Ovary (tissue), 9 donors: ENCODE measurements around the gene PALD1. TPM values are rescaled to one million over a fixed set of nuclear protein-coding genes. Genes with fewer than 3 reads are reported as not detected.

Experiments used
- DNase-seq, 5 donors: peaks; one replicate each; pipeline ENCODE4 v3.0.0-alpha.2; 2019 to 2020
- H3K27ac ChIP-seq, 2 donors: fragments of 200-600 bp; one replicate each; pipeline versions ENCODE4 v1.5.1 to v1.8.0; 2019 to 2022
- H3K27me3 ChIP-seq: fragments of 200-600 bp; one replicate; pipeline ENCODE4 v1.8.0; 2022
- H3K36me3 ChIP-seq: fragments of 200-600 bp; sonication (generic); one replicate; pipeline ENCODE4 v1.5.1; 2019
- H3K4me1 ChIP-seq: one replicate; pipeline ENCODE4 v1.8.1; 2013; ENCODE audit warnings: mild to moderate bottlenecking, moderate library complexity; ENCODE audit not compliant: insufficient read depth
- H3K4me3 ChIP-seq: fragments of 200-600 bp; sonication (generic); one replicate; pipeline ENCODE4 v1.5.1; 2017
- H3K9me3 ChIP-seq, 2 donors: fragments of 200-600 bp in 1 of 2; sonication (generic) in 1 of 2; one replicate each; pipeline versions ENCODE4 v1.5.1 to v1.8.1; 2013 to 2019; ENCODE audit warnings: mild to moderate bottlenecking in 1 of 2, moderate library complexity in 1 of 2
- CTCF ChIP-seq, 3 donors: fragments of 450-650 bp in 2 of 3; fragments of 200-600 bp in 1 of 3; IDR thresholded peaks; one replicate each; pipeline versions ENCODE4 v1.5.1 to v1.8.0; 2016 to 2022; ENCODE audit warnings: antibody characterized with exemption in 3 of 3, mild to moderate bottlenecking in 1 of 3
- EP300 ChIP-seq: sonication (generic); formaldehyde crosslinking; IDR thresholded peaks from one replicate; pipeline ENCODE4 v1.6.1; 2017; ENCODE audit warnings: antibody characterized with exemption
- POLR2A ChIP-seq: fragments of 450-650 bp; IDR thresholded peaks from one replicate; pipeline ENCODE4 v1.6.1; 2017; ENCODE audit warnings: antibody characterized with exemption, mild to moderate bottlenecking, moderate library complexity
- WGBS, 3 donors: extraction: QIAGEN DNeasy Blood & Tissue Kit in 1 of 3; methylation state at CpG; one replicate each; pipeline versions ENCODE4 v1.1.5 to v1.1.7; 2013 to 2017; 5-methylcytosine and 5-hydroxymethylcytosine counted together
- intact Hi-C, 4 donors: fragments of 100-400 bp; cut with DNase I; formaldehyde crosslinking; loops; one replicate each; pipeline versions ENCODE4 v1.11.0 to v1.15.1; 2022 to 2023
- polyA plus RNA-seq, 2 donors: library from polyadenylated mRNA; stranded (reverse); fragments of 200-250 nt in 1 of 2; fragments of 350-450 nt in 1 of 2; fragmentation: Illumina TruSeq in 1 of 2; extraction: RNeasy Lipid Tissue Mini Kit (QIAGEN cat#74804) in 1 of 2; gene quantifications; one replicate each; pipeline ENCODE4 v1.2.3, GENCODE V29; 2013 to 2014
- total RNA-seq, 7 donors: library from RNA; depleted of rRNA in 2 of 7; stranded (reverse); fragments of >200 nt in 2 of 7; fragmentation: NEBNext Ultra II Directional in 3 of 7; extraction: Animal tissue kit (Norgen Biotek cat#: 25700) in 3 of 7; gene quantifications; one replicate each; pipeline versions ENCODE4 v1.1.0 to v1.2.4, GENCODE V29; 2016 to 2023
- donor health status: DM: no; HTN: no; CAD: no; lungs with moderate emphysema.
- donor health status: DM: no; HTN: no; CAD: no.
- donor health status: Bipolar disorder and iron deficiency.
- donor health status: DM: yes; HTN: yes; CAD: no.
- donor health status: DM: no; HTN: no; CAD: no.
- donor health status: DM: yes; HTN: yes; CAD: no.

PALD1 gene
- total and polyA plus RNA-seq, 9 donors, result 2.2 to 10.5 (median 6.8) TPM

GRCh38 chr10:70500368-70500767 lies 21.8 kb downstream of the PALD1 start:
- Histone ChIP-seq H3K27me3 (no peaks in the 10 kb centered on the region), H3K9me3 (no peaks in the 10 kb centered on the region), H3K4me1 (peaks cover 10% of the 10 kb centered on the region), H3K4me3 (no peak overlapping the region), H3K27ac (no peak overlapping the region), H3K36me3 (no peaks in the 10 kb centered on the region)
- WGBS, 3 donors, result 68 to 78% (median 78%) methylated on average over 9 of the region's 9 CpGs
- no peak for DNase-seq
- intact Hi-C loops, result no loop called here
- TF ChIP-seq CTCF (IDR thresholded peaks at IDR 0.05) (no peak), EP300 (no peak), POLR2A (no peak)

- no peaks in the 10 kb centered on the region for H3K9me3 ChIP-seq
- no peaks in the 10 kb centered on the region for H3K27me3 ChIP-seq
- TF ChIP-seq EP300, result no peak
- no peak for TF ChIP-seq POLR2A
- no peak for TF ChIP-seq CTCF (IDR thresholded peaks at IDR 0.05)
- no peaks in the 10 kb centered on the region for H3K36me3 ChIP-seq
- 47 to 55% (median 51%) methylated on average over 4 of the region's 4 CpGs for WGBS, 3 donors
- intact Hi-C loops, result loop anchor here in 1 of 4 donors (1.0 kb wide), 1 partner anchor 28 kb away; no protein-coding TSS in a partner anchor
- DNase-seq, result no peak
- H3K27ac ChIP-seq, result no peak overlapping the region
- peaks cover 10% of the 10 kb centered on the region for H3K4me1 ChIP-seq
- H3K4me3 ChIP-seq, result no peak overlapping the region
Measured at GRCh38 chr10:70500812-70501301, 22.3 kb downstream of the PALD1 start.

- no peaks in the 10 kb centered on the region for H3K27me3 ChIP-seq
- no peak overlapping the region for H3K4me3 ChIP-seq
- intact Hi-C loops, result no loop called here
- no peaks in the 10 kb centered on the region for H3K36me3 ChIP-seq
- no peak for DNase-seq
- 91 to 92% (median 92%) methylated on average over 3 of the region's 3 CpGs for WGBS, 3 donors
- no peak overlapping the region for H3K27ac ChIP-seq
- H3K4me1 ChIP-seq, result peaks cover 6% of the 10 kb centered on the region
- no peaks in the 10 kb centered on the region for H3K9me3 ChIP-seq
- no peak for TF ChIP-seq CTCF (IDR thresholded peaks at IDR 0.05)
- no peak for TF ChIP-seq POLR2A
- no peak for TF ChIP-seq EP300
Measured at GRCh38 chr10:70502406-70502805, 23.8 kb downstream of the PALD1 start.

- no peak for DNase-seq
- Histone ChIP-seq H3K4me1 (peaks cover 16% of the 10 kb centered on the region), H3K4me3 (no peak overlapping the region), H3K27me3 (no peaks in the 10 kb centered on the region), H3K27ac (no peak overlapping the region), H3K9me3 (no peaks in the 10 kb centered on the region), H3K36me3 (no peaks in the 10 kb centered on the region)
- intact Hi-C loops, result no loop called here
- no peak for TF ChIP-seq EP300
- no peak for TF ChIP-seq POLR2A
- TF ChIP-seq CTCF (IDR thresholded peaks at IDR 0.05), result no peak
- WGBS, 3 donors, result 59 to 67% (median 62%) methylated on average over 7 of the region's 7 CpGs
Measured at GRCh38 chr10:70503776-70504175, 25.2 kb downstream of the PALD1 start.
